ENCODE measurements around the gene PCDHA3. TPM values are rescaled to one million over a fixed set of nuclear protein-coding genes. Genes with fewer than 3 reads are reported as not detected.
"Not testable (repeated sequence)": the region's sequence is repeated elsewhere in the genome, so short reads cannot be mapped to it uniquely, and the experiment has no call there.

Gene PCDHA3
- total and polyA plus RNA-seq, 3 experiments from 2014 or later = not detected

- H3K27ac ChIP-seq (ENCODE audit: low read depth, low read length); DNase-seq; H3K4me3 Mint-ChIP-seq; H3K4me3 ChIP-seq (ENCODE audit: low read length); H3K4me1 Mint-ChIP-seq; H3K36me3 ChIP-seq (ENCODE audit: insufficient read depth, low read length); POLR2A ChIA-PET; H3K27me3 ChIP-seq (ENCODE audit: insufficient read depth, low read length, poor library complexity, severe bottlenecking); H3K4me1 ChIP-seq (ENCODE audit: insufficient read depth, low read length); CTCF ChIA-PET: not testable (repeated sequence)
- Mint-ChIP-seq H3K27me3 (peaks cover 24 to 52% of the 10 kb centered on the region in 2 donors), H3K27ac (peak overlapping the region in 1 of 8 donors; percentile 72), H3K9me3 (peaks cover 30 to 79% (median 60%) of the 10 kb centered on the region in 5 donors), H3K36me3 (peaks cover 0 to 15% (median 2%) of the 10 kb centered on the region in 3 donors)
- peaks cover 11% of the 10 kb centered on the region for H3K9me3 ChIP-seq (ENCODE audit: low read length)
Observed at GRCh38 chr5:140787849-140788504, 12.9 kb upstream of the PCDHA3 start.

- no peak overlapping the region for H3K4me3 ChIP-seq (ENCODE audit: low read length)
- CTCF ChIA-PET = no interaction called here
- POLR2A ChIA-PET = no interaction called here
- no peaks in the 10 kb centered on the region for H3K4me1 ChIP-seq (ENCODE audit: insufficient read depth, low read length)
- Mint-ChIP-seq H3K4me1 (no peaks in the 10 kb centered on the region), H3K9me3 (peaks cover 33 to 76% (median 67%) of the 10 kb centered on the region in 5 donors), H3K27ac (no peak overlapping the region), H3K36me3 (peaks cover 2 to 7% (median 2%) of the 10 kb centered on the region in 3 donors), H3K27me3 (peaks cover 31 to 54% of the 10 kb centered on the region in 2 donors), H3K4me3 (no peak overlapping the region)
- peaks cover 11% of the 10 kb centered on the region for H3K9me3 ChIP-seq (ENCODE audit: low read length)
- no peak overlapping the region for H3K27ac ChIP-seq (ENCODE audit: low read depth, low read length)
- DNase-seq = no peak
- no peaks in the 10 kb centered on the region for H3K36me3 ChIP-seq (ENCODE audit: insufficient read depth, low read length)
- H3K27me3 ChIP-seq (ENCODE audit: insufficient read depth, low read length, poor library complexity, severe bottlenecking) = no peaks in the 10 kb centered on the region
Observed at GRCh38 chr5:140791089-140791488, 9.8 kb upstream of the PCDHA3 start.

- ChIA-PET POLR2A (no interaction called here), CTCF (no interaction called here)
- peaks cover under 1 to 9% (median 2%) of the 10 kb centered on the region in 3 donors for H3K36me3 Mint-ChIP-seq
- peaks cover 28 to 48% of the 10 kb centered on the region in 2 donors for H3K27me3 Mint-ChIP-seq
- Histone ChIP-seq H3K9me3 (ENCODE audit: low read length) (peaks cover 3% of the 10 kb centered on the region), H3K27ac (ENCODE audit: low read depth, low read length) (no peak within 1 kb of the TSS), H3K4me1 (ENCODE audit: insufficient read depth, low read length) (no peaks in the 10 kb centered on the region), H3K36me3 (ENCODE audit: insufficient read depth, low read length) (no peaks in the 10 kb centered on the region), H3K4me3 (ENCODE audit: low read length) (no peak within 1 kb of the TSS), H3K27me3 (ENCODE audit: insufficient read depth, low read length, poor library complexity, severe bottlenecking) (no peaks in the 10 kb centered on the region)
- no peak for DNase-seq
- H3K27ac Mint-ChIP-seq = no peak within 1 kb of the TSS
- peaks cover 32 to 60% (median 50%) of the 10 kb centered on the region in 5 donors for H3K9me3 Mint-ChIP-seq
- no peaks in the 10 kb centered on the region for H3K4me1 Mint-ChIP-seq
- H3K4me3 Mint-ChIP-seq = no peak within 1 kb of the TSS
Observed at GRCh38 chr5:140794595-140795258, 6.1 kb upstream of the PCDHA3 start, which contains the start of gene PCDHA2. Gene PCDHA2 (plus strand): TSS chr5:140794852.

GRCh38 chr5:140795259-140795641, 5.6 kb upstream of the PCDHA3 start:
- Histone ChIP-seq H3K4me1 (ENCODE audit: insufficient read depth, low read length) (no peaks in the 10 kb centered on the region), H3K27ac (ENCODE audit: low read depth, low read length) (no peak overlapping the region), H3K9me3 (ENCODE audit: low read length) (peaks cover 3% of the 10 kb centered on the region), H3K4me3 (ENCODE audit: low read length) (no peak overlapping the region), H3K27me3 (ENCODE audit: insufficient read depth, low read length, poor library complexity, severe bottlenecking) (no peaks in the 10 kb centered on the region), H3K36me3 (ENCODE audit: insufficient read depth, low read length) (no peaks in the 10 kb centered on the region)
- Mint-ChIP-seq H3K36me3 (peaks cover 0 to 7% (median 2%) of the 10 kb centered on the region in 3 donors), H3K4me3 (no peak overlapping the region), H3K9me3 (peaks cover 34 to 62% (median 51%) of the 10 kb centered on the region in 5 donors), H3K27me3 (peaks cover 26 to 50% of the 10 kb centered on the region in 2 donors), H3K27ac (no peak overlapping the region), H3K4me1 (no peaks in the 10 kb centered on the region)
- ChIA-PET POLR2A (no interaction called here), CTCF (no interaction called here)
- DNase-seq = no peak

GRCh38 chr5:140796072-140796717, 4.7 kb upstream of the PCDHA3 start:
- POLR2A ChIA-PET; H3K36me3 ChIP-seq (ENCODE audit: insufficient read depth, low read length); H3K4me1 Mint-ChIP-seq; H3K4me1 ChIP-seq (ENCODE audit: insufficient read depth, low read length); H3K4me3 ChIP-seq (ENCODE audit: low read length); H3K27ac Mint-ChIP-seq; H3K27me3 ChIP-seq (ENCODE audit: insufficient read depth, low read length, poor library complexity, severe bottlenecking); H3K4me3 Mint-ChIP-seq; DNase-seq; H3K9me3 ChIP-seq (ENCODE audit: low read length); CTCF ChIA-PET; H3K27ac ChIP-seq (ENCODE audit: low read depth, low read length); H3K36me3 Mint-ChIP-seq: not testable (repeated sequence)
- Mint-ChIP-seq H3K27me3 (peaks cover 24 to 49% of the 10 kb centered on the region in 2 donors), H3K9me3 (peaks cover 29 to 66% (median 54%) of the 10 kb centered on the region in 5 donors)

GRCh38 chr5:140796718-140797095, 4.2 kb upstream of the PCDHA3 start:
- no peaks in the 10 kb centered on the region for H3K27me3 ChIP-seq (ENCODE audit: insufficient read depth, low read length, poor library complexity, severe bottlenecking)
- POLR2A ChIA-PET = no interaction called here
- H3K27me3 Mint-ChIP-seq = peaks cover 19 to 44% of the 10 kb centered on the region in 2 donors

GRCh38 chr5:140801494-140801841, 611 bp downstream of the PCDHA3 start:
- H3K36me3 Mint-ChIP-seq = peaks cover 0 to 4% (median 0%) of the 10 kb centered on the region in 3 donors
- ChIA-PET CTCF (no interaction called here), POLR2A (no interaction called here)
- Histone ChIP-seq H3K9me3 (ENCODE audit: low read length) (peaks cover 4% of the 10 kb centered on the region), H3K27me3 (ENCODE audit: insufficient read depth, low read length, poor library complexity, severe bottlenecking) (no peaks in the 10 kb centered on the region), H3K4me1 (ENCODE audit: insufficient read depth, low read length) (no peaks in the 10 kb centered on the region), H3K36me3 (ENCODE audit: insufficient read depth, low read length) (no peaks in the 10 kb centered on the region), H3K27ac (ENCODE audit: low read depth, low read length) (no peak overlapping the region), H3K4me3 (ENCODE audit: low read length) (no peak overlapping the region)
- peaks cover 38 to 58% (median 43%) of the 10 kb centered on the region in 5 donors for H3K9me3 Mint-ChIP-seq
- peaks cover 16 to 41% of the 10 kb centered on the region in 2 donors for H3K27me3 Mint-ChIP-seq
- DNase-seq = no peak
- no peaks in the 10 kb centered on the region for H3K4me1 Mint-ChIP-seq
- H3K27ac Mint-ChIP-seq = no peak overlapping the region
- H3K4me3 Mint-ChIP-seq = no peak overlapping the region

More at GRCh38 chr5:140796718-140797095, 4.2 kb upstream of the PCDHA3 start:
- Mint-ChIP-seq H3K27ac (no peak overlapping the region), H3K36me3 (peaks cover 0 to 4% (median 2%) of the 10 kb centered on the region in 3 donors), H3K4me3 (no peak overlapping the region), H3K4me1 (no peaks in the 10 kb centered on the region), H3K9me3 (peaks cover 29 to 66% (median 51%) of the 10 kb centered on the region in 5 donors)
- Histone ChIP-seq H3K4me3 (ENCODE audit: low read length) (no peak overlapping the region), H3K9me3 (ENCODE audit: low read length) (peaks cover 8% of the 10 kb centered on the region), H3K4me1 (ENCODE audit: insufficient read depth, low read length) (no peaks in the 10 kb centered on the region), H3K36me3 (ENCODE audit: insufficient read depth, low read length) (no peaks in the 10 kb centered on the region), H3K27ac (ENCODE audit: low read depth, low read length) (no peak overlapping the region)
- no peak for DNase-seq
- CTCF ChIA-PET = no interaction called here

- H3K4me1 Mint-ChIP-seq; POLR2A ChIA-PET; H3K36me3 Mint-ChIP-seq; H3K4me3 ChIP-seq (ENCODE audit: low read length); H3K36me3 ChIP-seq (ENCODE audit: insufficient read depth, low read length); CTCF ChIA-PET; H3K27ac Mint-ChIP-seq; H3K27ac ChIP-seq (ENCODE audit: low read depth, low read length); H3K9me3 ChIP-seq (ENCODE audit: low read length); H3K4me1 ChIP-seq (ENCODE audit: insufficient read depth, low read length); H3K4me3 Mint-ChIP-seq; DNase-seq; H3K27me3 ChIP-seq (ENCODE audit: insufficient read depth, low read length, poor library complexity, severe bottlenecking): not testable (repeated sequence)
- Mint-ChIP-seq H3K9me3 (peaks cover 33 to 57% (median 40%) of the 10 kb centered on the region in 5 donors), H3K27me3 (peaks cover 16 to 46% of the 10 kb centered on the region in 2 donors)
Observed at GRCh38 chr5:140802381-140802780, 1.5 kb downstream of the PCDHA3 start.
